Activated CD4-positive, CD25-positive, alpha-beta regulatory T cell treated with anti-CD3 and anti-CD28 coated beads, Interleukin-2, amount 50 U/mL, for 16 hours (primary cell): ENCODE data around the gene MRLN.
"Not testable (repeated sequence)": the region's sequence is repeated elsewhere in the genome, so short reads cannot be mapped to it uniquely, and the experiment has no call there.

Experiments
- DNase-seq: peaks from one replicate; pipeline ENCODE4 v3.0.0-alpha.2; 2020; ENCODE audit warnings: low read depth, low spot score

The MRLN gene

DNA sequence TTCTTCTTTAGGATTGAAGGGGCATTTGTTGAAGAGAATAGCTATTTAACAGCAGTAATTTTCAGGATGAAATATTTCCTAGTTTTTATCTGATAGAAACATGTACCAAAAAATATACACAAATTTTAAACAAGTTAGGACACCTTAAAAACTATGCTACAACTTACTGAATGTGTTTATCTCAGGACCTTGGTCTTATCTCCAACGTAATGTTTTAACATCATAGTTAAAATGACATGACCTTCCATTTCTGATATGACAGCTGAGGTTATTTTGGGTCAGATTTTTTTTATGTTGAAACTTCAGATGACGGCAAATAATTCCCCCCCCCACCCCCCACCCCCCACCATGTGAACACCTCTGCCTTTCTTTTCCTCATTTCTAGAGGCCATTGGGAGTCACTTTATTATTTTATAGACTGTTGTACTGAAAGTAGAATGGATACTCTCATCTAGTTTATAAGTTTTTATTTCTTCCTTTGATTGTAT is 8.0 kb downstream of the MRLN start:
- DNase-seq, result no peak

DNA sequence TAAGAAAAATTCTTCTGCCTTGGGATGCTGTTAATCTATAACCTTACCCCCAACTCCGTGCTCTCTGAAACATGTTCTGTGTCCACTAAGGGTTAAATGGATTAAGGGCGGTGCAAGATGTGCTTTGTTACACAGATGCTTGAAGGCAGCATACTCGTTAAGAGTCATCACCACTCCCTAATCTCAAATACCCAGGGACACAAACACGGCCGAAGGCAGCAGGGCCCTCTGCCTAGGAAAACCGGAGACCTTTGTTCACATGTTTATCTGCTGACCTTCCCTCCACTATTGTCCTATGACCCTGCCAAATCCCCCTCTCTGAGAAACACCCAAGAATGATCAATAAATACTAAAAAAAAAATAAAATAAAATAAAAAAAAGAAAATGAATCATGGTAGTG is 8.5 kb downstream of the MRLN start:
- not testable (repeated sequence) for DNase-seq

DNA sequence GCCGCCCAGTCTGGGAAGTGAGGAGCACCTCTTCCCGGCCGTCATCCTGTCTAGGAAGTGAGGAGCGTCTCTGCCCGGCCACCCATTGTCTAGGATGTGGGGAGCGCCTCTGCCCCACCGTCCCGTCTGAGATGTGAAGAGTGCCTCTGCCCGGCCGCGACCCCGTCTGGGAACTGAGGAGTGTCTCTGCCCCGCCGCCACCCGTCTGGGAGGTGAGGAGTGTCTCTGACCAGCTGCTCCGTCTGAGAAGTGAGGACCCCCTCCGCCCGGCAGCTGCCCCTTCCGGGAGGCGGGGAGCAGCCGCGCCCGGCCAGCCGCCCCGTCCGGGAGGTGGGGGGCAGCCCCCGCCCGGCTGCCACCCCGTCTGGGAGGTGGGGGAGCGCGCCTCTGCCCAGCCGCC is 9.1 kb downstream of the MRLN start:
- DNase-seq, result not testable (repeated sequence)

DNA sequence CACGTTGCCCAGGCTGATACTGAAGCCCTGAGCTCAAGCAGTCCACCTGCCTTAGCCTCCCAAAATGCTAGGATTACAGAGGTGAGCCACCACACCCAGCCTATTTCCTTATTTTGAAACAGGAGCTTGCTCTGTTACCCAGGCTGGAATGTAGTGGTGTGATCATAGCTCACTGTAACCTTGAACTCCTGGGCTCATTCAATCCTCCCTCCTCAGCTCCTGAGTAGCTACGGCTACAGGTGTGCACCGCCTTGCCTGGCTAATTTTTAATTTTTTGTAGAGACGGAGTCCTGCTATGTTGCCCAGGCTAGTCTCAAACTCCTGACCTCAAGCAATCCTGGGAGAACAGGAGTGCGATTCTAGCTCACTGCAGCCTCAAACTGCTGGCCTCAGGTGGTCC is 11.7 kb downstream of the MRLN start:
- DNase-seq, result no peak

DNA sequence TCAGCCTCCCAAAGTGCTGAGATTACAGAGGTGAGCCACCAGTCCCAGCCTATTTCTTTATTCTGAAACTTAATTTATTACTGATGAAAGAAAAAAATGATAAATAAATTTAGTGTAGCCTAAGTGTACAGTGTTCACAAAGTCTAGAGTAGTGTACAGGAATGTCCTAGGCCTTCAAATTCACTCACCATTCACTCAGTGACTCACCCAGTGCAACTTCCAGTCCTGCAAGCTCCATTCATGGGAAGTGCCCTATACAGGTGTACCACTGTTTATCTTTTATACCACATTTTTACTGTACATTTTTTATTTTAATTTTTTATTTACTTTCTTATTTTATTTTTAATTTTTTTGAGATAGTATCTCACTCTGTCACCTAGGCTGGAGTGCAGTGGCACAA is 12.2 kb downstream of the MRLN start:
- DNase-seq, result no peak

DNA sequence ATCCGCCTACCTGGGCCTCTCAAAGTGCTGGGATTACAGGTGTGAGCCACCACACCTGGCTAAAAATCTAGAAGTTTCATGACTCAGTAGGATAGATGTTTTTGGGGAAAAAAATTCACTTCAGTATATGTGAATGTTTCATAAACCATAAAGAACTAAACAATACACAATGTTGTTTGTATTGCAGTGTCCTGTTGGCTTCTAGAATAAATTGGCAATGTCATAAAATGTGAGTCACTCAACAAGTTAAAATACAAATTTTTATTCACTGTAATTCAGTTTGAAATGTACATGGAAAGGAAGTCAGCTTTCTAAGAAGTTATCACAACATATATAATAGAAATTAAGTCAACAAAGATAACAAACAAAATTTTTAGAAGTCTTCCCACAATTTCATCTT is 16.5 kb downstream of the MRLN start:
- no peak for DNase-seq

DNA sequence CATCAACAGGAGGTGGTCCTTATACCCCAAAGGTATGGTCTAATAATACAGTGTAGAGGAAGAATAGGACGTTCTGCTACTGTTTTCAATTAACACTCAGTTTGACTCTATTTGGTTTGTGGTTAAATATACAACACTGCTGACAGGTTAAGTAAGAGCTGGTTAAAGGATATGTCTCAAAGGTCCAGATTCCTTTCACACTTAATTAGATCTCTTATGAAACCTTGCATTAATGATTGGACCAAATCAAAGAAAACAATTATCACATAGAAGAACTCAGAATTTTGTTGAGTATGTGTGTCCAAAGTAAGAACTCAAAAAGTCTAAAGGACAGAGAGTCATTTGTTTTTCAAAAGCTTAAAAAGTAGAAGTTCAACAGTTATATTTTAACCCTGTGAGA is 18.0 kb downstream of the MRLN start:
- DNase-seq, result no peak

DNA sequence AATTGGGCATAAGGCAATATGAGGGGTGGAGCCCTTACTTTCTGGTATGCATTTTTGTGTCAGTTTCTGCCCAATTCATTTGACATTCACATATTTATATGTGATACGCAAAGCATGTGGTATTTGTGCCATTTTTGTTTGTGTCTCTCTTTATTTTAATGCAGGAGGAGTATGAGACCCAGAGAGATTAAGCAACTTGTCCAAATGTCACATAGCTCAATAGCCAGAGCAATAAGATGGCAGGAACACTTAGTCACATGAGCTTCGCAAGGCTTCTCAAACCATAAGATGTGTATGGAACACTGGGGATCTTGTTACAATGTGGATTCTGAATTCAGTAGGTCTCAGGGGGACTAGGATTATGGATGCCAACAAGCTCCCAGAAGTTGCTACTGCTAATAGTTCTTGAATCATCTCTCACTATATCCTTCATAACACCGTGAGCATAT is 19.2 kb downstream of the MRLN start:
- no peak for DNase-seq

DNA sequence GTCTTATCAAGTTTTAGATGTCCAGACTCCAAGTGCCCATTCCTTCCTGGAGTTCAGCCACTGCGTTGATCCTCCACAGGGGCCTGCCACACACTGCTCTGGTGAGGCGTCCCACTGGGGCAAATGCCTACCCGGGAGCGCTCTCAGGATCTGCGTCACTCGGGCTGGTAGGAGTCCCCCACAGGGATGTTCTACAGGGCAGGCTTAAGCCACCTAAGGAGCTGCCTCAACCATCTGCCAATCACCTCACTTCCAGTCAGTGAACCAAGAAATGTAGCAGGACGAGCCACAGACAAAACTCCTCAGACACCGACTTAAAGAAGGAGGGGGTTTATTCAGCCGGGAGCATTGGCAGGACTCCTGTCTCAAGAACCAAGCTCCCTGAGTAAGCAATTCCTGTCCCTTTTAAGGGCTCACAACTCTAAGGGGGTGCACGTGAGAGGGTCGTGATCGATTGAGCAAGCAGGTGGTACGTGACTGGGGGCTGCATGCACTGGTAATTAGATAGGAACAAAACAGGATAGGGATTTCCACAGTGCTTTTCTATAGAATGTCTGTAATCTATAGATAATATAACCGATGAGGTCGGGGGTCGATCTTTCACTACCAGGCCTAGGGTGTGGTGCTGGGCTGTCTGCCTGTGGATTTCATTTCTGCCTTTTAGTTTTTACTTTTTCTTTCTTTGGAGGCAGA is 19.8 kb downstream of the MRLN start:
- not testable (repeated sequence) for DNase-seq

DNA sequence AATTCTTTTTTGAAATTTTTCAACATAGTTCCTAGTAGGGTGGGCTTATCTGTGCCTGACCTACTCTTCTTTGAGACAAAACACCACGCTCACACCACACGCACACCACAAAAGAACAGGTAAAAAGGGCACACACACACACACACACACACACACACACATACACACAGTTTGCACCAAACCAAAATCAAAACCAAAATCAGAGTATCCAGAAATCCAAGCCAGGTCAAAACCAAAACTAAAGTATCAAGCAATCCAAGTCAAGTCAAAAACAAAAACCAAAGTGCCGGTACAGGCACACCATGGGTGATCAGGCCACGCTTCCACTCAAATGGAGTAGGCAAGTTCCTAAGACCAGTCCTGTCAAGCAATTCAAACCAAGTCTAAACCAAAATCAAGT is 20.4 kb downstream of the MRLN start:
- DNase-seq, result not testable (repeated sequence)

DNA sequence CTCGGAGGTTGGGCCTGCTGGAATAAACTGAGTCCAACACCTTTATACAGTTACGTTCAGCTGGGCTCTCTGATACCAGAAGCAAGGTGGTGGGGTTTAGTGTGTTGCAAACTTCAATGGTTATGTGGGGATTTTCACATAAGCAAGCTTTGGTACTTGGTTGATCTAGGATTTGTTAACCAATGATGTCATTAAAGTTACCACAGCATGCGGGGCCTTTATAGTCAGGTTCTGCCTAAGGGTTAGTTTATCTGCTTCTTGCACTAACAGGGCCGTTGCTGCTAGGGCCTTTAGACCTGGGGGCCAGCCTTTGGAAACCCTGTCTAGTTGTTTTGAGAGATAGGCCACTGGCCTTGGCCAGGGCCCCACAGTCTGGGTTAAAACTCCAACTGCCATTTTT is 24.1 kb downstream of the MRLN start:
- not testable (repeated sequence) for DNase-seq

DNA sequence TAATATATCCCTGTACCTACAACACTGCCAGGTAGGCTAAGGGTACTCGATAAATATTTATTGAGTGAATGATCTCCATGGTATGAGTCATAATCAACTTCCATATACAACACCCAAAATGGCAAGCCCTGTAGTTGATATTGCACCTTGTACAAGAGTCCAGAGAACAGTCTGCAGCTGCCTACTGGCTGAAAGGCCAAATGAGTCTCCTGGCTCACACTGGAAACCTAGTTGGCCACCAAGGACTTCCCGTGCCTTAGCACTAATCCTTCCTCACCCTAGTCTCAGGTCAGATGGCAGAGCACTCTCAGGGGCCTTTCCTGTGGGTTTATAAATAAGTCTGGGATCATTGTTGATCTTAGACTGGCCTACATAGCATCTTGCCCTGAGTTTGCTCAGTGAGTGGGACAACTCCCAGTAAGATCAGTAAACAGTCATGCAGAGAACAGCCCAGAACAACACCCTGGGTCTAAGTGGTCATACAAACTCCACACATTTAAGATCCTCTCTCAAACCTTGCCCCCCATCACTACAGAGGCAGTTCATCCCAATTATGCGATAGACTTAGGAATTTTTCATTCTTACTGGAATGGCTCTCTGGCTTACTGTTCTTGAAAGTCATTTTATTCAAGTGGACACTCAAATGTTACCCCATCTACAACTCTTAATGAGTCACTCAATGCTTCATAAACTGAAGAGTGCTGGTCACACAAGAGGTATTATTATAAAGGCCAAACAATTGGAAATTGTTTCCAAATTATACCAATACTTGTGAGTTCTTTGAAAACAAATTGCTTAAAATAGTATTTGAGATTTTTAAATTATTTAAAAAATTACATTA is 28.9 kb downstream of the MRLN start:
- no peak for DNase-seq

DNA sequence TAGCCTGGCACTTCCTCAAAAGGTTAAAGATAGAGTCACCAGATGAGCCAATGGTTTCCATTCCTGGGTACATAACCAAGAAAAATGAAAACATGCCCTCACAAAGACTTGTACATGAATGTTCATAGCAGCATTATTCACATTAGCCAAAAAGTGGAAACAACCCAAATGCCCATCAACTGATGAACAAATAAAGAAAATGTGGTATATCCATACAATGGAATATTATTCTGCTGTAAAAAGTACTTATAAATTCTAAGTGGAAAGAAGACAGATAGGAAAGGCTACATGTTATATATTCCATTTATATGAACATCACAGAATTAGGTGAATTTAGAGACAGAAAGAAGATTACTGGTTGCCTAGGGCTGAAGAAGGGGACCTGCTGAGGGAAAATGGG is 32.9 kb downstream of the MRLN start:
- DNase-seq, result no peak

DNA sequence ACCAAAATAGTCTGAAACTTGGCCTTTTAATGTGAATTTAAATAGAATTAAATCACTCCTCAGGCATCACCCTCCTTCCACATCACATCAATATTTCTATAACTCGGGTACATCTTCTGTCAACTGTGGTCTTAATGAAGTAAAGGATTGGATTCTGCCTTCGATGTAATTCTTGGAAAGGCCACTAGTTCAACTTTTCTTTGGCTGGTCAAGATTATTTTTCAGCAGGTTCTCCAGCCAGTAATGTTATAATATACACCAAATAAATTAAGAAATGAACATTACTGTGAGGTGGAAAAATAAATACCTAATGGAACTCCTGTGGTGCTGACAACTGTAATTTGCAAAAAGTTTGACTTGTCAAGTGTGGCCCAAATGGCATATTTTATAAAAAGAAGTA is 33.9 kb downstream of the MRLN start:
- no peak for DNase-seq

DNA sequence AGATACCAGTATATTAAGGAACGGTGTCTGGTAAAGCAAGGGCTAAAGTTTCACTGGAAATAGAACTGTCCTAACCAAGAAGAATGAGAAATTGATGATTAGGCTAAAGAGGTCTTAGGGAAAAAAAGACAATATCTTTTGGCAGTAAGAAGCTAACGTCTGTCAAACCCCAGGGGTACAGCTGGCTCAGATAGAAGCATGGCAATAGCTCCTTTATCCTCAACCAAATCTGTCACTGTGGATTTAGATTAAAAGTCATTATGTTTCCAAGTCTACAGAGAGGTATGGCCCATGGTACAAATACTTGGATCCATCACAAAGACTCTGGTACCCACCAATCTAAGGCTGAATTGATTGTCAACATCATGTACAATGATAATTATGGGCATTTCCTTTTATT is 35.0 kb downstream of the MRLN start:
- DNase-seq, result no peak

DNA sequence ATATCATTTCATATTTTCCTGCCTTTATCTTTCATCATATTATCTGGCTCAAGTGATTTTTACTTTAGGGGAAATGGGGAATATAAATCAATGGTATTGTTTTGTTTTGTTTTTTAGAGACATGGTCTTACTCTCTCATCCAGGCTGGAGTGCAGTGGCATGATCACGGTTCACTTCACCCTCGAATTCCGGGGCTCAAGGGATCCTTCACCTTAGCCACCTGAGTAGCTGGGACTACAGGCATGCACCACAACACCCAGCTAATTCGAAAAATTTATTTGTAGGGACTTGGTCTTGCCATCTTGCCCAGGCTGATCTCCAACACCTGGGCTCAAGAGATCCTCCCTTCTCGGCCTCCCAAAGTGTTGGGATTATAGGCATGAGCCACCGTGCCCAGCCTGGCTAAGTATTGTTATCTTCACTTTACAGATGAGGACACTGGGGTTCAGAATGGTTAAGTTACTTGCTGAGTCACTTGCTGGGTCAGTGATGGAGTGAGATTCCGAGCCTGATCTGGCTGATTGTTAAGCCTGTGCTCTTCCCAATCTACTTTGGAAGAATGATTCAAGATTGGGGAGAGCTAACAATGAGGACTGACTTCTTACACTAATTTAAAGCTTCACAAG is 39.9 kb downstream of the MRLN start:
- DNase-seq, result no peak

DNA sequence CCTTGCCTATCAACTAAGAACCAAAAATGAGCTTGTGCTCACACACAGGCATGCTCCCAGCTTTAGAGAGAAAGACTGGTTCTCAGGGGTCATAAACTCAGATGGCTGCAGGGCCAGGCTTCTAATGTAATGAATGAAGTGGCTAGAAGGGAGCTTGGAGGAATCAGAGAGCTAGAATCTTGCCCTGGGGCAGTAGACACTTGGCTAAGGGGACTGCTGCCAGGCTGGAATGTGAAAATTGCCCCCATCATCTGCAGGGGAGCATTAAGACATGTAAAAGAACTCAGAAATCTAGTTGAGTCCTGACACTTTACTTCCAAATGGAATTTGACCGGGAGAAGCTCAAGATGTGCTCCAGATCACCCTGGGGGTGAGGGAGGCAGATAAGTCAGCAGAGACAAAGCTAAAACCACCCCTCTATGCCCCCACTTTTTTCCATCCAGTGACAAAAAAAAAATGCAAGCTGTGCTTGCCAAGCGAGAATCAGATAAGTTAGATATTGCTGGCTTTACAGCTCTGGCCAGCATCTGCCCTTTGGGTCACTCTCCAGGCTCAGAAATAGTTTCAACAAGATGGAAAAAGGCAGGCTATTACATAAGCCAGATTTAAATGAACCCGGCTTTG is 41.3 kb downstream of the MRLN start:
- no peak for DNase-seq

DNA sequence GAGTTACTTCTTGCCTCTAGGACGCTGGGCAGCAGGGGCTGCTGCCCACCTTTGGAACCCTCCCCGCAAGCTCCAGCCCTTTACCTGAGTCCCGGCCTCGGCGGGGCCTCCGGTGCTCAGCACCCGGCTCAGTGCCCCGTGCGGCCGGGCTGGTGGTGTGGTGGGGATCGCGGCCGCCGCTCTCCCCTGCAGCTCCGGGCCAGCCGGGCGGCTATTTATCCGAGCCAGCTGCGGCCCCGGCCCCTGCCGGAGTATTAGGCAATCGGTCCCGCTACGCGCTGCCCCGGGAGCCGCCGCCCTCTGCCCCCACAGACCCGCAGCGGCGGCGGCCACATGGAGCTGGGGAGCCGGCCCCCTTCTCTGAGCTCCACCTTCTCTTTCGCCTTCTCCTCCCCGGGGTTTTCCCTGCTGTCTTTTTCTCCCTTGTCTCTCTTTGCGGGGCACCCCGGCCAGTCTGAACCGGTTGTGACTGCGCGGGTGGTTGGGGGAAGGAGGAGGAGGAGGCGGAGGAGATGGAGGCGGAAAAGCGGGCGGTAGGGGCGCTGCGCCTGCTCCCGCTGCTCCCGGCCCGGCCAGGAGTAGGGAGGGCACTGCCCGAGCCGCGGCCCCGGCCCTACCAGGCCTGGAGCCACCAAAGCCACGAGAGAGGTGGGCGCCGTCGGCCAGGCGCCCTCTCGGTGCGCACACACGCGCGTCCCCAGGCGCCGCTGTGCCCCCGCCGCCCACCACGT is 43.7 kb downstream of the MRLN start, which contains the start of gene SLC16A9:
TSS of gene SLC16A9 (minus strand) at position 456 of the 731 bp plus-strand sequence. CDS start 25,559 bp downstream, outside the sequence.
- DNase-seq, result no peak

DNA sequence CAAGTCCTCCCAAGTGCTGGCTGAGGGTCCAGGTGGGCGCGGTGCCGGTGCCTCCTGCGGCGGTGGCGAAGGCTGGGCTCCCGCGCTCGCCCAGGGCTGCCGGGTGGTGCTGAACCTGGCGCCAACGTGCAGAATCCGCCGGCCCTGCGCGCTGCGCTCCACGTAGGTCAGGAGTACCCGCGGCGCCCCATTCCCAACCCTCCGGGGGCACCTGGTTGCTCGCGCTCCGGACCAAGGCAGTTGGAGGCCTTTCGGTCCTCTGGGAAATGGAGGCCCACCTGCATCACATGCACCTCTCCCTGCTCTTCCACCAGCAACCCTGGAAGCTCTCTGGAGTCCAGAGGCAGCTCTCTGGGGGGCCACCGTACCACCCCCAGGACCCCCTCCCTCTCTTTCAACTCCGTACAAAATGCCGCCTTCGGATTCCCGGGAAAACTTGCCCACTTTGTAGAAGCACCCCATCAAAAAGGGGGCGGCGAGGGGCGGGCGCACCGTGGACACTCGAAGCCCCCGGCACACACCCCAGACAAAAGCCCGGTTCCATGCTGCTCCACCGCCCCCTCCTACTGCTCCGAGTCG is 44.4 kb downstream of the MRLN start:
- no peak for DNase-seq

DNA sequence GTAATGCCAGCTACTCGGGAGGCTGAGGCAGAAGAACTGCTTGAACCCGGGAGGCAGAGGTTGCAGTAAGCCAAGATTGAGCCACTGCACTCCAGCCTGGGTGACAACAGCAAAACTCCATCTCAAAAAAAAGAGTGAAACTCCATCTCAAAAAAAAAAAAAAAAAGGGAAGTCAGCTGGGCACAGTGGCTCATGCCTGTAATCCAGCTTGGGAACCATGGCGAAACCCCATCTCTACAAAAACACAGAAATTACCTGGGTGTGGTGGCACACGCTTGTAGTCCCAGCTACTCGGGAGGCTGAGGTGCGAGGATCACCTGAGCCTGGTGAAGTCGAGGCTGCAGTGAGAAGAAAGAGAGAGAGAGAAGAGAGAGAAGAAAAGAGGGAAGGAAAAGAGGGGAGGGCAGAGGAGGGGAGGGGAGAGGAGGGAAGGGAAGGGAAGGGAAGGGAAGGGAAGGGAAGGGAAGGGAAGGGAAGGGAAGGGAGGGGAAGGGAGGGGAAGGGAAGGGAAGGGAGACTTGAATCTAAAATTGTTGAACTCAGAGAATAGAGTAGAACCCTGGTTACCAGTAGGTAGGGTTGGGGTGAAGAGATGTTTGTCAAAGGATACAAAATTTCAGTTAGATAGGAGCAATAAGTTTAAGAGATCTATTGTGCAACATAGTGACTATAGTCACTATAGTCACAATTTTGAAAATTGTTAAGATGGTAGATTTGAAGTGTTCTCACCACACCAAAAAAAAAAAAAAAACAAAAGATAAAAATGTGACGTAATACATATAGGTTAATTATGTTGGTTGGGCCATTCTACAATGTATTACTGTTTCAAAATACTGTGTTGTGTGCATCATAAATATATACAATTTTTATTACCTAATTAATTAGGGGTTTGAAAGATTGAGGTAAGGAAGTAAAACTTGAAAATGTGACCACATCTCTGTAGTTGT is 46.1 kb downstream of the MRLN start:
- no peak for DNase-seq
